Measurements from ENCODE around the gene FAM181A.

FAM181A gene

DNA sequence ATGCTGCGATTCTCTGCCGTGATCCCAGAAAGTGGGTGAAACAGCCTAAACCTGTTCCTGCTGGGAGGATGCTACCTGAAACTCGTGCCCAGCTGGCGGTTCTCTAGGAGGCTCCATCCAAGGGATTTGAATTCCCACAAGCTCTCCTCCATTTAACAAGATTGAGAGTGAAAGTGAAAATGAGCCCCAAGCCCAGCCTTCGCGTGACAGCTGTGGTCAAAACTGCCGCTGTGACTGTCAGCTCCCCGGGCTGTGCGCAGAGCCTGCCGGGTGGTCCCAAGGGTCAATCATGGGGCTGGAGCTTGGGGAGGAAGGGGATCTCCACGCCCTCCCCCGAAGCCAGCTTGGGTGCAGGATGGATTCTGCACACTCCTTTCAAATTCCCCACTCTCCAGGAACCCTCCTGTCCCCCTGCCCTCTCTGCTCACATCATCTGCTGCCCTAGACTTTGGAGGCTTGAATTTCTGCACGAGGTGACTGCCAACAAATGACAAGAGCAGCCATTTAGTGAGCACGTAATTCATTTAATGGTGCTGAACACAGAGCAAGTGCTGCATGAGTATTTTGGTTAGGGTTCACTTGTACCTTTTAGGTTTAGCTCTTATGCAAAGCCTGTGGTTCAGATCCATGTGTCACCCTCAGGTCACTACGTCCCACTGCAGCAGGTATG is 44.0 kb downstream of the FAM181A start:
- TF ChIP-seq, protein P1, sequence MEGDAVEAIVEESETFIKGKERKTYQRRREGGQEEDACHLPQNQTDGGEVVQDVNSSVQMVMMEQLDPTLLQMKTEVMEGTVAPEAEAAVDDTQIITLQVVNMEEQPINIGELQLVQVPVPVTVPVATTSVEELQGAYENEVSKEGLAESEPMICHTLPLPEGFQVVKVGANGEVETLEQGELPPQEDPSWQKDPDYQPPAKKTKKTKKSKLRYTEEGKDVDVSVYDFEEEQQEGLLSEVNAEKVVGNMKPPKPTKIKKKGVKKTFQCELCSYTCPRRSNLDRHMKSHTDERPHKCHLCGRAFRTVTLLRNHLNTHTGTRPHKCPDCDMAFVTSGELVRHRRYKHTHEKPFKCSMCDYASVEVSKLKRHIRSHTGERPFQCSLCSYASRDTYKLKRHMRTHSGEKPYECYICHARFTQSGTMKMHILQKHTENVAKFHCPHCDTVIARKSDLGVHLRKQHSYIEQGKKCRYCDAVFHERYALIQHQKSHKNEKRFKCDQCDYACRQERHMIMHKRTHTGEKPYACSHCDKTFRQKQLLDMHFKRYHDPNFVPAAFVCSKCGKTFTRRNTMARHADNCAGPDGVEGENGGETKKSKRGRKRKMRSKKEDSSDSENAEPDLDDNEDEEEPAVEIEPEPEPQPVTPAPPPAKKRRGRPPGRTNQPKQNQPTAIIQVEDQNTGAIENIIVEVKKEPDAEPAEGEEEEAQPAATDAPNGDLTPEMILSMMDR (IDR thresholded peaks at IDR 0.05; ENCODE audit: extremely low read depth, insufficient read depth, missing control alignments), result no peak
- in situ Hi-C loops (cut with MboI; ENCODE audit: low pct_unique_long_range_greater_than_20kb, low sequenced_read_pairs, unreplicated experiment), result loop anchor here (25.0 kb wide), 1 partner anchor 1541 kb away; the partner anchor contains the start of gene SYNE3
- DNase-seq (ENCODE audit: low spot score), result peak; percentile 72

DNA sequence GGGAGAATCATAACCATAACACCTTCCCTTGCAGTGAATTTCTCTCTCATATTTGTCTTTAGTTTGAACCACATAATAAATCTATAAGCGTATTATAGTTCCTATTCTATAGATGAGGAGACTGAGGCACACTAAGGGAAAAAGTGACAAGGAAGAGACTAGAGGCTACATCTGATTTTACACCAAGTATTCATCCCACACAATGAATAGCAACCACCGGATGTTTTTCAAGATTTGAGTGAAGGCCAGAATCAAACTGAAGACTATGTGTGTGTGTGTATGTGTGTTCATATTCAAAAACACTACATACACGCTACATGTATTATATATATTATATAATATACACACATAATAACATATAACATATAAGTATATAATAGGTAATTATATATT is 44.5 kb downstream of the FAM181A start:
- in situ Hi-C loops (cut with MboI; ENCODE audit: low pct_unique_long_range_greater_than_20kb, low sequenced_read_pairs, unreplicated experiment), result loop anchor here (25.0 kb wide), 1 partner anchor 1541 kb away; the partner anchor contains the start of gene SYNE3
- TF ChIP-seq, protein P1 (IDR thresholded peaks at IDR 0.05; ENCODE audit: extremely low read depth, insufficient read depth, missing control alignments), result no peak
- DNase-seq (ENCODE audit: low spot score), result no peak

- DNase-seq (ENCODE audit: low spot score), result no peak
- TF ChIP-seq, protein P1 (IDR thresholded peaks at IDR 0.05; ENCODE audit: extremely low read depth, insufficient read depth, missing control alignments), result no peak
- in situ Hi-C loops (cut with MboI; ENCODE audit: low pct_unique_long_range_greater_than_20kb, low sequenced_read_pairs, unreplicated experiment), result loop anchor here (25.0 kb wide), 1 partner anchor 1540 kb away; the partner anchor contains the start of gene SYNE3
Measured at GRCh38 chr14:93972618-93973205, 45.6 kb downstream of the FAM181A start.

- no peak for DNase-seq (ENCODE audit: low spot score)
- in situ Hi-C loops (cut with MboI; ENCODE audit: low pct_unique_long_range_greater_than_20kb, low sequenced_read_pairs, unreplicated experiment), result loop anchor here (25.0 kb wide), 1 partner anchor 1539 kb away; the partner anchor contains the start of gene SYNE3
- TF ChIP-seq, protein P1 (IDR thresholded peaks at IDR 0.05; ENCODE audit: extremely low read depth, insufficient read depth, missing control alignments), result no peak
Measured at GRCh38 chr14:93973607-93974006, 46.5 kb downstream of the FAM181A start.

DNA sequence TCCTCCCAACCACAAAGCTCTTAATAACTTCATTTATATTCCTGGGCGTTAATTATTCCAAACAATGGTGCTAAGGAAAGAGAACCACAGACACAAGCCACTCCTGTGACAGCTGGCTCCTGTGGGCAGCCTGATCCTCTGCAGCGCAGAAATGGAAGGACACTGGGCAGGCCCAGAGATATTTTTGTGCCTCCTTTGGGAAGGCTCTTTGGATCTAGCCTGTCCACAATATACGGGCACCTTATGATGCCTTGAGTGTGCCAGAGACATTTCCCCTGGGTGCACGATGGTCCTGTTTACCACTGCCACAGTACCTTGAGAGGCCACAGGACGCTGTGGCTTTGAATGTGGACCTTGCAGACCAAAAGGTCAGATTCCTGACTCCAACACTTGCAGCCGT is 47.2 kb downstream of the FAM181A start:
- no peak for DNase-seq (ENCODE audit: low spot score)
- in situ Hi-C loops (cut with MboI; ENCODE audit: low pct_unique_long_range_greater_than_20kb, low sequenced_read_pairs, unreplicated experiment), result loop anchor here (25.0 kb wide), 1 partner anchor 1538 kb away; the partner anchor contains the start of gene SYNE3
- TF ChIP-seq, protein P1 (IDR thresholded peaks at IDR 0.05; ENCODE audit: extremely low read depth, insufficient read depth, missing control alignments), result no peak

DNA sequence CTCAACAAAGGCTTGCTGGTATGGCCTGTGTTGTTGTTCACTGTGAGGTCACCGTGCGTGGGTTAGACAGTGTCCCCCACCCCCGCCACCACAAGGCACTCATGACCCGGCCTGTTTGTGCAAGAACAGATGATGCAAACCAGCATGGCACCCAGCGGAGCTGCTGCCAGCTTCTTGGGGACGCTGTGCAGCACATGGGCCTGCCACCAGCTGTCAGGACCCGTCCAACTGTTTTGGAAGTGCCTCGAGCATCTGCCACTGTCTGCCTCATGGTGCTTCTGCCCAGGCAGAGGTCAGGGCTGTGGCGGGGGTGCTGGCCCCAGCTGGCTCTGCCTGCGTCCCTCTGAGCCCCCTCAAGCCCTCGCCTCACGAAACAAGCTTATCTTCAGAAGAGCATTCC is 47.7 kb downstream of the FAM181A start:
- in situ Hi-C loops (cut with MboI; ENCODE audit: low pct_unique_long_range_greater_than_20kb, low sequenced_read_pairs, unreplicated experiment), result loop anchor here (25.0 kb wide), 1 partner anchor 1537 kb away; the partner anchor contains the start of gene SYNE3
- no peak for DNase-seq (ENCODE audit: low spot score)
- TF ChIP-seq, protein P1 (IDR thresholded peaks at IDR 0.05; ENCODE audit: extremely low read depth, insufficient read depth, missing control alignments), result no peak
